Lower lobe of right lung (tissue), 2 donors: Measurements from ENCODE around the gene SLC12A3. TPM values are rescaled to one million over a fixed set of nuclear protein-coding genes. Genes with fewer than 3 reads are reported as not detected.

Experiments
- ATAC-seq, 2 donors: fragments of 200-7000 bp; cut with Tn5 transposase; one replicate each; pipeline ENCODE4 v1.9.1; 2020 to 2022; ENCODE audit warnings: mild to moderate bottlenecking in 2 of 2, moderate library complexity in 2 of 2
- DNase-seq: peaks from one replicate; pipeline ENCODE4 v3.0.0-alpha.2; 2020
- H3K27ac ChIP-seq: fragments of 200-600 bp; one replicate; pipeline ENCODE4 v1.8.0; 2022
- H3K27me3 ChIP-seq: fragments of 200-600 bp; one replicate; pipeline ENCODE4 v1.8.0; 2022; ENCODE audit warnings: low read depth
- H3K36me3 ChIP-seq: fragments of 200-600 bp; one replicate; pipeline ENCODE4 v1.8.0; 2022; ENCODE audit warnings: mild to moderate bottlenecking
- H3K4me1 ChIP-seq: fragments of 200-600 bp; one replicate; pipeline ENCODE4 v1.8.0; 2022
- H3K4me3 ChIP-seq: fragments of 200-600 bp; one replicate; pipeline ENCODE4 v1.8.0; 2022; ENCODE audit warnings: mild to moderate bottlenecking
- H3K9me3 ChIP-seq: fragments of 200-600 bp; one replicate; pipeline ENCODE4 v1.8.0; 2022
- intact Hi-C: fragments of 100-400 bp; cut with DNase I; formaldehyde crosslinking; loops from one replicate; pipeline ENCODE4 v1.11.0; 2022
- total RNA-seq: library from RNA; stranded (reverse); fragmentation: NEBNext Ultra II Directional; extraction: Animal tissue kit (Norgen Biotek cat#: 25700); gene quantifications from one replicate; pipeline ENCODE4 v1.2.1, GENCODE V29; 2021
- TF ChIP-seq, protein P1 (sequence below): fragments of 200-600 bp; IDR thresholded peaks from one replicate; pipeline ENCODE4 v1.8.0; 2022; ENCODE audit warnings: antibody characterized with exemption, mild to moderate bottlenecking
- donor health status: DM: no; HTN: yes; CAD: no; lungs with severe emphysema.

Gene SLC12A3
- total RNA-seq, 1 donor from 2014 or later = not detected

- ATAC-seq (peak; percentile 85 to 88), DNase-seq (peak; percentile 59)
- H3K4me1 ChIP-seq = no peaks in the 10 kb centered on the region
- H3K27me3 ChIP-seq = no peaks in the 10 kb centered on the region
- intact Hi-C loops = no loop called here
- H3K9me3 ChIP-seq = no peaks in the 10 kb centered on the region
- H3K27ac ChIP-seq = no peak overlapping the region
- H3K4me3 ChIP-seq = no peak overlapping the region
- TF ChIP-seq, protein P1, sequence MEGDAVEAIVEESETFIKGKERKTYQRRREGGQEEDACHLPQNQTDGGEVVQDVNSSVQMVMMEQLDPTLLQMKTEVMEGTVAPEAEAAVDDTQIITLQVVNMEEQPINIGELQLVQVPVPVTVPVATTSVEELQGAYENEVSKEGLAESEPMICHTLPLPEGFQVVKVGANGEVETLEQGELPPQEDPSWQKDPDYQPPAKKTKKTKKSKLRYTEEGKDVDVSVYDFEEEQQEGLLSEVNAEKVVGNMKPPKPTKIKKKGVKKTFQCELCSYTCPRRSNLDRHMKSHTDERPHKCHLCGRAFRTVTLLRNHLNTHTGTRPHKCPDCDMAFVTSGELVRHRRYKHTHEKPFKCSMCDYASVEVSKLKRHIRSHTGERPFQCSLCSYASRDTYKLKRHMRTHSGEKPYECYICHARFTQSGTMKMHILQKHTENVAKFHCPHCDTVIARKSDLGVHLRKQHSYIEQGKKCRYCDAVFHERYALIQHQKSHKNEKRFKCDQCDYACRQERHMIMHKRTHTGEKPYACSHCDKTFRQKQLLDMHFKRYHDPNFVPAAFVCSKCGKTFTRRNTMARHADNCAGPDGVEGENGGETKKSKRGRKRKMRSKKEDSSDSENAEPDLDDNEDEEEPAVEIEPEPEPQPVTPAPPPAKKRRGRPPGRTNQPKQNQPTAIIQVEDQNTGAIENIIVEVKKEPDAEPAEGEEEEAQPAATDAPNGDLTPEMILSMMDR = no peak
- H3K36me3 ChIP-seq = peaks cover 66% of the 10 kb centered on the region
Observed at GRCh38 chr16:56824331-56824730, 40.7 kb upstream of the SLC12A3 start.

GRCh38 chr16:56824804-56825203, 40.2 kb upstream of the SLC12A3 start:
- intact Hi-C loops = no loop called here
- H3K4me3 ChIP-seq = no peak overlapping the region
- no peak for DNase-seq
- H3K36me3 ChIP-seq = peaks cover 65% of the 10 kb centered on the region
- H3K27ac ChIP-seq = no peak overlapping the region
- no peaks in the 10 kb centered on the region for H3K9me3 ChIP-seq
- TF ChIP-seq, protein P1 = no peak
- H3K4me1 ChIP-seq = no peaks in the 10 kb centered on the region
- no peaks in the 10 kb centered on the region for H3K27me3 ChIP-seq
- ATAC-seq = no peak

- H3K27me3 ChIP-seq = no peaks in the 10 kb centered on the region
- H3K36me3 ChIP-seq = peaks cover 63% of the 10 kb centered on the region
- intact Hi-C loops = no loop called here
- ATAC-seq = no peak
- H3K4me3 ChIP-seq = no peak overlapping the region
- no peak overlapping the region for H3K27ac ChIP-seq
- no peak for DNase-seq
- no peaks in the 10 kb centered on the region for H3K4me1 ChIP-seq
- no peaks in the 10 kb centered on the region for H3K9me3 ChIP-seq
- TF ChIP-seq, protein P1 = no peak
Observed at GRCh38 chr16:56825826-56826225, 39.2 kb upstream of the SLC12A3 start.

DNA sequence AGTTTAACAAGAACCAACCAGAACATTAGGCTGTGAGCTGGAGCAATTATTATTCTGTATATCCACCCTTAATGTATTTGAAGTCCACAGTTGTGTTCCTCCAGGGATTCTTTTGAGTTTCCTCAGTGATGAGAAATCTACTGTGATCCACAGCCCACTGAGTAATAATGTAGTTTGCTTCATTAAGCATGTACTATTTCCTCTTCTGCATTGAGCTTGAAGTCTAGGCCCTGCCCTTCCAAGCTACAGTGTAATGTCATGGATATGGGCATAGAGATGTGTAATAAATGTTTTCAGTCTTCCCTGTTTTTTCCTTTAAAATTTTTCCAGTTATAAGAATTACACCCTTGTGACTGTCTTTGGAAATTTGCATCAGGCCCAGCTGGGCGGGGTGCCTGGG, 36.4 kb upstream of the SLC12A3 start:
- no peaks in the 10 kb centered on the region for H3K4me1 ChIP-seq
- H3K9me3 ChIP-seq = no peaks in the 10 kb centered on the region
- intact Hi-C loops = no loop called here
- DNase-seq (no peak), ATAC-seq (no peak)
- H3K27ac ChIP-seq = no peak overlapping the region
- no peaks in the 10 kb centered on the region for H3K27me3 ChIP-seq
- TF ChIP-seq, protein P1 = no peak
- H3K4me3 ChIP-seq = no peak overlapping the region
- H3K36me3 ChIP-seq = peaks cover 64% of the 10 kb centered on the region

GRCh38 chr16:56830669-56831068, 34.3 kb upstream of the SLC12A3 start:
- Histone ChIP-seq H3K27me3 (no peaks in the 10 kb centered on the region), H3K9me3 (no peaks in the 10 kb centered on the region), H3K27ac (no peak overlapping the region), H3K4me1 (no peaks in the 10 kb centered on the region), H3K4me3 (no peak overlapping the region), H3K36me3 (peaks cover 73% of the 10 kb centered on the region)
- no peak for DNase-seq
- intact Hi-C loops = no loop called here
- TF ChIP-seq, protein P1 = no peak
- ATAC-seq = no peak

DNA sequence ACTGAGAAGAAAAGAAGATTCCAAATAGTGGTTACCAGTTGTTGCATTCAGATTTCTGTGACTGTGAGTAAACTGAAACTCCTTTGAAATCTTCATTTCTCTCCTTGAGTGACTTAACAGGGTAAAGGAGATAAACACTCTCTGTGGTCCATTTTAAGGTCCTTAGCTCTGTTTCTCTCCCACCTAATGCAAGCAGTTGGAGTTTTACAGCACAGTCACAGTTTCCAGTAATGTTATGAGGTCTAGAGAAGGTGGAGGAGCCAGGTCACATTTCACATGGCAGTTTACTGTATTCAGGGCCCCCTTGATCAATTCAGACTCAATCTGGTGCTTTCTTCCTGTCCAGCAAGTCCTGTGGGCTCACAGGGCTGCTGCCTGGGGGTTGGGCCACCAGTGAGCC, 32.2 kb upstream of the SLC12A3 start:
- Histone ChIP-seq H3K9me3 (no peaks in the 10 kb centered on the region), H3K27ac (no peak overlapping the region), H3K27me3 (no peaks in the 10 kb centered on the region), H3K36me3 (peaks cover 82% of the 10 kb centered on the region), H3K4me1 (no peaks in the 10 kb centered on the region), H3K4me3 (no peak overlapping the region)
- TF ChIP-seq, protein P1 = no peak
- intact Hi-C loops = no loop called here
- DNase-seq (no peak), ATAC-seq (no peak)
